ENCODE results near the gene MKLN1. TPM values are rescaled to one million over a fixed set of nuclear protein-coding genes. Genes with fewer than 3 reads are reported as not detected.

The MKLN1 gene
- total RNA-seq, 8 experiments from 2014 or later: 19.7 to 65.6 (median 30.5) TPM

Other genes with a start within 250 kb of the MKLN1 start
- 10 to 100 TPM; 10.2 to 52.7 (median 13.8) TPM for gene PODXL, start 228.8 kb downstream of the MKLN1 start, total RNA-seq